GM18505 (cell line): ENCODE data around the gene HESX1.

Source experiments
- ATAC-seq: cut with Tn5 transposase; IDR thresholded peaks from one replicate; pipeline ENCODE4 v1.9.1; 2021; ENCODE audit not compliant: unreplicated experiment
- POLR2A ChIP-seq: IDR thresholded peaks from 4 replicates; pipeline ENCODE4 v1.6.1; 2011; ENCODE audit warnings: borderline replicate concordance; ENCODE audit not compliant: insufficient read depth, insufficient read length; ENCODE audit errors: extremely low read depth

The HESX1 gene

DNA sequence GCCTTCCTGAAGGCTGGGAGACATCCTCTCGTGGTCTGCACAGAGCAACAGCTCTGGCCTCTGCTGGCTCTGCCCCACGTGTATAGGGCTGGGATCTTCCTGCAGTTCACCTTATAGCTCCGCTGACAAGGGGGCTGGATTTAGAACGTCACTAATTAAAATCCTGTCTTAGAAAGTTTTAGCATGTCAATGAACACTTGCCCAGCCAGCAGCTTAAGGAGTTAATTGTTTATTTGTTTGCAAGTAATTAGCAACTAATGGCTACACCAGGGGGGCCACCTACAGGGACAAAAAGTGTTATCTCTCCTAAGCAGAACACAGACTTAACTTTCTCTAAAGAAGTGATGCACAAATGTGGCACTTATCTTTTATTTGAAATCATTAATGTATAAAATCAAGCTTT, at the start of gene HESX1:
Gene HESX1, minus strand, starts transcription at position 84 of the 403 bp plus-strand sequence. Its CDS starts 60 bp downstream, at position 24.
- no peak for ATAC-seq
- TF ChIP-seq POLR2A = no peak

DNA sequence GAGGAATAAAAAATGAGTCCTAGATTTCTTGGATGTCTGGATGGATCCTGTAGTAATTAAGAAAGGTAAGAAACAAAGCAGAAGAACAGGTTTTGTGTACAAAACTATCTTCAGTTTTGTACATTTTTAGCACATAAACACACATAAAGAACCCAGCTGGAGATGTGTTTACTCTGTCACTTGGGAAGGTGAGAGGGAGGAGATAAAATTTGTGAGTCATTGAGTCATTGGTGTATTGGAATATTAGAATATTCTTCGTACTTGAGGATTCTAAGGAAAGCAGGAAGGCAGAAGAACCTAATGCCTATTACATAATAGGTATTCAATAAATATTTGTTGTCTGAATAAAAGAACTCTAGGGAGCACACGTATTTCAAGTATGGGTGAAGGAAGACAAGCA, 45.2 kb upstream of the HESX1 start:
- ATAC-seq = no peak
- no peak for TF ChIP-seq POLR2A

DNA sequence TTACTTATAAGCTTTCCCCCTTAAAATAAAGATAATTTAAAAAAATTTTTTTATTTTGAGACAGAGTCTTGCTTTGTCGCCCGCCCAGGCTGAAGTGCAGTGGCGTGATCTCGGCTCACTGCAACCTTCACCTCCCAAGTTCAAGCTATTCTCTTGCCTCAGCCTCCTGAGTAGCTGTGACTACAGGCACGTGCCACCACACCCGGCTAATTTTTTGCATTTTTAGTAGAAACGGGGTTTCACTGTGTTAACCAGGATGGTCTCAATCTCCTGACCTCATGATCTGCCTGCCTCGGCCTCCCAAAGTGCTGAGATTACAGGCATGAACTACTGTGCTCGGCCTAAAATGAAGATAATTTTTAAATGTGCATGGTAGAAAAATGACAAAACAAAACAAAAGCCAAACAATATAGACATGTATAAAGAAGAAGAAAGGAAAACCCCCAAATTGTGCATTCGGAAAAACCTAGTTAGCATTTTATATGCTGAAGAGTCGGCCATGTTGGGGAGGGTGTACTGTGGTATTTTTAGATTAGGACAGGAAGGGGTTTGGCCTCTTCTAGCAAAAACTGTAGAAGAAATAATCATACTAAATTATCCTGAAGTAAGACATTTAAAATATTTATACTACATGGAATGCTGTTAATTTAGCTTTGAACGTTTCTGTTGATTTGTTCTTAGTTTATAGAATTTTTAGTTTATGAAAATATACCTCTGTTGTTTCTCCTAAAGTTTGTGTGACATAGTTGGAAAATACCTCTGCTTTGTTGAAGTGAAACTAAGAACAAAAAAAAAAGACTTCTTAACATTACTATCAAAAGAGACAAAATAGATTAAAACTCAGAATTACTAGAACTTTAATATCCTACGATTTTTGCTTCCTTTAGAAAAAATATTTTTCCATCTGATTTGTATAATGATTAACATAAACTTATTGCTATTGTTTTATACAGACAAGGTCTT, 35.1 kb upstream of the HESX1 start:
- TF ChIP-seq POLR2A = no peak
- no peak for ATAC-seq

DNA sequence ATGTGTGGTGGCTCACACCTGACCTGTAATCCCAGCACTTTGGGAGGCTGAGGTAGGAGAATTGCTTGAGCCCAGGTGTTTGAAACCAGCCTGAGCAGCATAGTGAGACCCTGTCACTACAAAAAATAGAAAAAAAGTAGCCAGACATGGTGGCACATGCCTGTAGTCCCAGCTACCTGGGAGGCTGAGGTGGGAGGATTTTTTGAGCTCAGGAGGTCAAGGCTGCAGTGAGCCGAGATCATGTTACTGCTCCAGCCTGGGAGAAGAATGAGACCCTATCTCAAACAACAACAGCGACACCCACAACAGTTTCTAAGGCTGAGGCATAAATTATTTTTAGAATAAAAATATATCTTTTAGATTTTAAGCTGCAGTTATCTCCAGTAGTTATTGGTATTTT, 34.0 kb upstream of the HESX1 start:
- TF ChIP-seq POLR2A = no peak

DNA sequence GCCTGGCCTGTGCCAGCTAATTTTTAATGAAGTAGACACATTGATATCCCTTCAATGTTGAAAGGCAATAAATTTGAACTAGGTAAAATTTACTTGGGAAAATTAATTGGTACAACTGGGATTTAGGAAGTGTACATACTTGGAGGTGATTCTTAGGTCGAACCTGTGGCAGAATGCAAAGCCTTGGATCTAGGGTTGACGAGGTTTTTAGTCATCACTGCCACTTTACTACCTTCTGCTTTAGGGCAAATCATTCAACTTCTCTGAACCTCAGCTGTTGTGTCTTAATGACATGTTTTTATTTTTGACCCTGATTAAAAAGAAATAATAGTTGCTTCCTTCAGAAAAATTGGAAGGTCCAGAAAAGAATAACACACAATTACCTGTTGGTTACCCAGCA, 30.2 kb upstream of the HESX1 start:
- ATAC-seq = no peak
- no peak for TF ChIP-seq POLR2A

More for the DNA sequence above, 34.0 kb upstream of the HESX1 start:
- no peak for ATAC-seq

DNA sequence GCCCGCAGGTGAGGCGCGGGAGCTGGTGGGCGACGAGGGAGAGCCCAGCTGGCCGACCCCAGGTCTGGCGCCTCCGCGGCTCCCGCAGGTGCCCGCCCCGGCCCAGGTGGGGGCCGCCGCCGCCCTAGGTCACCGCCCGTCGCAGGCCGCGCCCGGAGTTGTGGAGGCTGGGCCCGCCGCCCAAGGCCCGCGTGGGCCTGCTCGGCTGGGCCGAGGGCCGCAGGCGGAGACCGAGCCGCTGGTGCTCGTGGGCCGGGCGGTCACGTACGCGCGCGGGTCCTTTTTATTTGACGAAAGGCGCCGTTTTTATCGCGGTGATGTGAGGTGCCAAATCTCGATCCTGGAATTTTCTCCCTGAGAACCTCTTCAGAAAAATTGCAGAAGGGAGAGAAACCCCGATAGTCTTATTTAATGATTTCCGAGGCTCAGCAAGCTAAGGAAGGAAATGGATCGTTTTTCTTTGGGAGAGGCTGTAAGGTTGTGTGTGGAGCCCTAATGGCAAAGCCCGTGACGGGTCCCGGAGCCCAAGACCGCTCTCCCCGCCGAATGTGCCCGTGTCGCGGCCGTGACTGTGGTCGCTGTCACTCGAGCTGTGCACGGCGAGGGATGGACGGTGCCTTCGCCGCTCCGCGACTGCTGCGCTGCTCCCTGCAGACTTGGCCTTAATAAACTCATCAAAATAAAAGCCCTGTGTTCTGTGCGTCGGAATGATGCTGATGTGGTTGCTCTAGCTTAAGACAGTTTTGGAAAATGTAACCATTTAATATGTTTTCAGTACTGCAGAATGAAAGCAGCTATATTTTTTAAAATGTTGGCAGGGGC, 28.4 kb upstream of the HESX1 start:
- peak; percentile 43 for ATAC-seq
- peak; percentile 36 for TF ChIP-seq POLR2A

DNA sequence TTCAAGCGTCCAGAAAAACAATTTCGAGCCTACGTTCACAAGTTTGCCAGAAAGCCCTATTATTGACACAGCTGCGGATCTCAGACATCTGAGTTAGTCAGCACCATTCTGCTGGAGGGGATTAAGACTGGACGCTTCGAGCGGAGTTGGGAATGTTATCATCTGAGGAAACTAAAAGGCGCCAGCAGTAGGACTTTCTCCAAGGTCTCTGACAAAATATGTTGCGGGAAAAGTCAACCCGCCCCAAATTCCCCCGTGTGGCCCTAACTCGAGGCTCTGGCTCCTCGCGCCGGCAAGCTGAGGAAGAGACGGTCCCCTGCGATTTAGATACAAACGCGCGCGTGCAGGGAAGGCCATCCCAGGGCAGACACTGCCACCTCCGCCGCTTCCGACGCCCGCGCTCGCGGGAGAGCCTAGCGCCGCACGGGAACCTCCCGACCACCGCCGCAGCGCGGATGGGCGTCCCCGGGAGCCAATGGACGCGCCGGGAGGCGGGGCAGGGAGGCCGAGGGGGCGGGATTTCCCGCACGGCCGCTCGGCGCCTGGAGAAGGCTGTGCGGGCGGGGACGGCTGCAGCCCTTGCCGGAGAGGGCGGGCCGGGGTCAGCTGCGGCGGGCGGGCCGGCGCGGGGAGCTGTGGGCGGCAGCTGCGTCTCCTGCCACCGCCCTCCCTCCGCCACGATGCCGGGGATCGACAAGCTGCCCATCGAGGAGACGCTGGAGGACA, 27.6 kb upstream of the HESX1 start, which contains the start of gene APPL1:
Gene APPL1, plus strand, starts transcription at position 526 of the 726 bp plus-strand sequence. Its CDS starts 155 bp downstream, at position 681.
- TF ChIP-seq POLR2A = peak; percentile 82
- ATAC-seq = peak; percentile 90

DNA sequence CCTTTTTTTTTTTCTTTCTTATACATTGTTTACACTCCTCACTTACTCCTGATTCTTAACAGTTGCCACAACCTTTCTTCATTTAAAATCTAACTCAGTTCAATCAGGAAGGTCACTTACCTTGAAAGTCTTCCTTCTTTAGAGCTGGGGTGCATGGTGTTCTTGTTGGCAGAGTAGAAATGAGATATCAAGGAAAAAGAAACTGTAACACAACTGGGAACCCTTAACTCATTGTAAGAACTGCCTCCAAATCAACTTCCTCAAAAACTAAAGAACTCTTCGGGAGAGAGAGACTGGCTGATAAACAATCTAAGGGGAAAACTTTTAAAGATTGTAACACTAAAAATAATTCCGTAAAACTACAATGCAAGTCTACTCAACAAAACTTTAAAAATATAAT, 26.4 kb upstream of the HESX1 start:
- TF ChIP-seq POLR2A = no peak
- ATAC-seq = no peak

DNA sequence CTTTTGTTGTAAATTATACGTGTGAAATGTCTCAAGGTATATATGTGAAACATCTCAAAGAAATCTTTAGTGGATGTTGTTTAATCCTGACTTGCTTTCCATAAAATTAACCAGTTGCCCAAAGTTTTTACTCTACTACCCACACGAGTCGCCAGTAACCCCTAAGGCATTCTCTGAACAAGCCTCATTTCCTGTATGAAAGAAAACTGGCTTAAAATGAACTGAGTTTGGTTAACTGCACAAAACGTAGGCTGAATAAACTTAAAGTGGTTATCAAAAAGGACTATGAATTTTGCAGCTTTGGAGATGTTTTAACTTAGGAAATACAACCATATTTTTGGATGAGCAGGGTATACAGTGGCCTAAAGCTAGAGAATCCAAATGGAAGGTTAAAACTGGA, 25.1 kb upstream of the HESX1 start:
- ATAC-seq = no peak
- no peak for TF ChIP-seq POLR2A

DNA sequence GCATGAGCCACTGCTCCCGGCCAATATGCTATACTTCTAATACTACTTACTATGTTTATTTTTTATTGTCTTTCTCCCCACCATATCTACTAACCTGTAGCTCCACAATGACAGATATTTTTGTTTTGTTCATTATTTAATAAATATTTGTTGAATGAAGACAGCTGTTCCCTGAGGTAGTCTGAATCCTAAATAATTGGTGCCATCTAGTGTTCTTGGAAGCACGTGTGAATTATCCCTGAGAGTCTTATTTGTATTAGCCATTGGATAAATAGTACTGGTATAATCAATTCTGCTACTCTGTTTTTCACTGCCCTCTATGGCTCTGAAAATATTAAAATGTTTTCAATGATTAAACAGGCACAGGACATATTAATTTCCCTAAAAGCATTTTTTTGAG, 22.1 kb upstream of the HESX1 start:
- TF ChIP-seq POLR2A = no peak
- no peak for ATAC-seq

DNA sequence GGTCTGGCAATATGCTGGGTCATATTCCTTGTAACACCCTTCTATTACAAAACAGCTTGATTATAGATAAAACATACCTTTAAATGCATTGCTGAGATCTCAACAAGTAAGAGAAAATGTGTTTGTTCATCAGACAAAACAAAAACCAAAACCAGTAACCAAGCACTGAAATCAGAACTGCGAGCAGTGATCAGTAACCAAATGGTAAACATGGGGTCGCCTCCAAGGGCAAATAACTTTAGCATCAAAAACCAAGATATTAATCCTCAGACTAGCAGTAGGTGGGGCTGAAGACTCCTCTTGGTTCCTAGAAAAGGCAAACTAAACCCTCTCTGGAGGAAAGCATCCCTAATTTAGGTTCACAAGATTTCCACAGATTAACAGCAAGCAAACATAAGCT, 6.6 kb upstream of the HESX1 start:
- no peak for ATAC-seq

DNA sequence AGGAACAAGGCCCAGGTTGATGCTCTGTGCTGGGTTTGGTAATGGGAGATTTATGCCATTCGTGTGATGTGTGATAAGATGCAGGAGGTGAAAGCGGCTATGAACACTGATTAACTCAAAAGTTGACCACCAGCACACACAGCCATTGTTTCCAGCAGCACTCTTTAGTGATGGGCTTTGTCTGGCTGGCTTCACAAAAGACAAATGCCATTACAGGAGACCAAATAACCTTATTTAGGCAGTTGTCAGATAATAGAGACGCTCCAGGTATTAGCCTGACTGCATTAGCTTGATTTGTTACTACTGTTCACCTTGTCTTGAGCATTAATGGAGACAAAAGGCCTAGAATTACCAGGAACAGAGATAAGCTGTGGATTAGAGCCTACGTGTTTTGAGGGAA, 5.1 kb downstream of the HESX1 start:
- ATAC-seq = no peak
- TF ChIP-seq POLR2A = no peak

More for the DNA sequence above, 6.6 kb upstream of the HESX1 start:
- TF ChIP-seq POLR2A = no peak

DNA sequence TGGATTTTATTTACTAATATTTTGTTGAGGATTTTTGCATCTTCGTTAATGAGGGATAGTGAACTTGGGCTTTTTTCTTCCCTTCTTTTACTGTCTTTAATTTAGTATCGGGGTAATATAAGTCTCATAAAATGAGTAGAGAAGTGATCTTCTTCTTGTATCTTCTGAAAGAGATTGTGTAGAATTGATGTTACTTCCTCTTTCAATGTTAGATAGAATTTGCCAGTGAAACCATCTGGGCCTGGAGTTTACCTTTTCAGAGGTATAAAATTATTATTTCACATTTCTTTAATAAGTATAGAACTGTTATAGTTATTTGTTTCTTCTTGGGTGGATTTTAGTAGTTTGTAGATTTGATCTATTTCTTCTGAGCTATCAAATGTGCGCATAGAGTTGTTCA, 7.8 kb downstream of the HESX1 start:
- no peak for ATAC-seq
- no peak for TF ChIP-seq POLR2A

DNA sequence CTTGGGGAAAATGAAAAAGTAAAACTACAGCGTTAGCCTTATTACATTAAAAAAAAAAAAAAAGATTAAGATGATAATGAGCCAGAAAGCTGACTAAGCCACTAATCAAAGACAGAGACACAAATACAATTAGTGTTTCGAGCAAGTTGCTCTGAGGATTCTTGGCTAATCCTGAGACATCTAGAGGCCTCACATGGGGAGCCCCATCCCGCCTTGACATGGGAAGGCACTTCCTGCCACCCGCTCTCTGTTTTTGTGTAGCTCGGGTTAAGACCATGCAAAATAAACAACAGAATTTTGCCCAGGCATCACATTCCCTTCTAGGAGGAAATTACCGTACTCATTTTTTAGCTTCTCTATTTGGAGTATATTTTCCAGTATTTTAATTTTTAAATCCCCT, 15.3 kb downstream of the HESX1 start:
- no peak for TF ChIP-seq POLR2A
- ATAC-seq = no peak
